Measurements from ENCODE around the gene PIGM. TPM values are rescaled to one million over a fixed set of nuclear protein-coding genes. Genes with fewer than 3 reads are reported as not detected.

The PIGM gene
- total RNA-seq, 2 experiments from 2014 or later: 3.9 to 4.0 TPM

DNA sequence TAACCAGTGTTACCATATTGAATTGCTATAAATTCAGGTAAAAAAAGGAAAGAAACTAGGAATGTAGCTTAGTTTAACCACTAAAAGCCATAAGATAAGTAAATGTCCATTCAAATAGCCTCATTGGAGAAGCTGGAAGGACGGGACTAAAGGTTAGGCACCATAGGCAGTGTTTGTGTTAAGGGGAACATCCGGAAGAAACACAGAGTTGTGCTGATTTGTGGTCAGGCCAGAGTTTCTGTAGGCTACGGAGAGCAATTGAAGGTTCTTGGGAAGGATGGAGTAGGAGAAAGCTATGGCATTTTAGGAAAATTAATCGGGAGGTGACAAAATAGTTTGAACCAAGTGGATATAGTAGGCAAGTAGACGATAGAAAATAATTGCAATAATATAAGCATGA is 39.5 kb upstream of the PIGM start:
- Mint-ChIP-seq H3K4me1 (ENCODE audit: low read depth) (peaks cover 17% of the 10 kb centered on the region), H3K36me3 (ENCODE audit: low read depth) (no peaks in the 10 kb centered on the region), H3K9me3 (no peaks in the 10 kb centered on the region), H3K27ac (no peak overlapping the region), H3K4me3 (no peak overlapping the region), H3K27me3 (peaks cover 28% of the 10 kb centered on the region)
- ATAC-seq (no peak), DNase-seq (no peak)
- TF ChIP-seq, protein P1, sequence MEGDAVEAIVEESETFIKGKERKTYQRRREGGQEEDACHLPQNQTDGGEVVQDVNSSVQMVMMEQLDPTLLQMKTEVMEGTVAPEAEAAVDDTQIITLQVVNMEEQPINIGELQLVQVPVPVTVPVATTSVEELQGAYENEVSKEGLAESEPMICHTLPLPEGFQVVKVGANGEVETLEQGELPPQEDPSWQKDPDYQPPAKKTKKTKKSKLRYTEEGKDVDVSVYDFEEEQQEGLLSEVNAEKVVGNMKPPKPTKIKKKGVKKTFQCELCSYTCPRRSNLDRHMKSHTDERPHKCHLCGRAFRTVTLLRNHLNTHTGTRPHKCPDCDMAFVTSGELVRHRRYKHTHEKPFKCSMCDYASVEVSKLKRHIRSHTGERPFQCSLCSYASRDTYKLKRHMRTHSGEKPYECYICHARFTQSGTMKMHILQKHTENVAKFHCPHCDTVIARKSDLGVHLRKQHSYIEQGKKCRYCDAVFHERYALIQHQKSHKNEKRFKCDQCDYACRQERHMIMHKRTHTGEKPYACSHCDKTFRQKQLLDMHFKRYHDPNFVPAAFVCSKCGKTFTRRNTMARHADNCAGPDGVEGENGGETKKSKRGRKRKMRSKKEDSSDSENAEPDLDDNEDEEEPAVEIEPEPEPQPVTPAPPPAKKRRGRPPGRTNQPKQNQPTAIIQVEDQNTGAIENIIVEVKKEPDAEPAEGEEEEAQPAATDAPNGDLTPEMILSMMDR (IDR thresholded peaks at IDR 0.05): no peak
- ChIA-PET POLR2A (no interaction called here), CTCF (interaction anchor here (1.1 to 33.7 kb wide), 5 partner anchors 13 to 305 kb away, joined by 3 to 693 read pairs (median 6); partner anchors contain the start of gene KCNJ9)
- intact Hi-C loops (cut with micrococcal nuclease): no loop called here

DNA sequence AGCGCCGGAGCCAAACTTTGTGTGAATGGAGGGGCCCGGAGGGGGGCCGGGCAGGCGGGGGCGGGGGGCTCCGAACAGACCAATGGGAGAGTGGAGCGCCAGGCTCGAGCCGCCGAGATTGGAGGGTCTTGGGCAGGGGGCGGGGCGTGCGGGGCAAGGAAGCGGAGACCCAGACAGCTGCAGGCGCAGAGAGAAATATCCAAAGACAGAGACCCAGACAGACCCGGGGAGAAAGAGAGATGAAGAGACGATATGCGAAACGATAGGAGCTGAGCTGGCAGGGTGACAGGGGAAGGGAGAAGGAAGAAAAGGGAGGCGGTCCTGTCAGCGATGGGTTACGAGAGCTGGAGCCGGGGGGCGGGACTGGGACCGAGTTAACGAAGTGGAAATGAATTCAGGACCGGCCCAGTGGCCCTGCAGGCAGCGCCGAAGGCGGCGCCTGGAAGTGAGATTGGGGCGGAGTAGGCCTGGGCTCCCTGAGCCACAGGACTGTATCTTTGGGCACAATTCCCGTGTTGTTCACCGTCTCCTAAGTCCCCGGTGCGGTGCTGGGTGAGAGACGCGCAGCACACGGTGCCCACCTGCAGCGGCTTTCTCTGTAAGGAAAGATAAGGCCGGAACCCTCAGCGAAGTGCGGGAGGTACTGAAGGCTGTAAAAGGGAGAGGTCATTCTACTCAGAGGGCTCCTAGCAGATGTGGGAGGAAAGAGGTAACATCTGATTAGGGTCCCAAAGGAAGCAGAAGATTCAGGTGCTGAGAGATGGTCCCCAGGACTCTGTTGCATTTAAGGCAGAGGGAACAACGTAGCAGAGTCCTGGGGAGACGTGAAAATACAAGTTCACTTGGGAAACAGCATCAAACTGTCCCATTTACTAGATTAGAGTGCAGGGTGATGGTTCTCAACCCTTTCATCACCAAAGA is 38.7 kb upstream of the PIGM start:
- TF ChIP-seq, protein P1 (IDR thresholded peaks at IDR 0.05): no peak
- POLR2A ChIA-PET: interaction anchor here (0.8 kb wide), 1 partner anchor 24 kb away, joined by 3 read pairs; no protein-coding TSS in a partner anchor
- CTCF ChIA-PET: interaction anchor here (1.0 to 33.7 kb wide), 6 partner anchors 8 to 306 kb away, joined by 3 to 693 read pairs (median 6); partner anchors contain the start of gene KCNJ9
- Mint-ChIP-seq H3K4me3 (peak overlapping the region; percentile 80), H3K4me1 (ENCODE audit: low read depth) (peaks cover 17% of the 10 kb centered on the region), H3K27ac (no peak overlapping the region), H3K36me3 (ENCODE audit: low read depth) (no peaks in the 10 kb centered on the region), H3K27me3 (peaks cover 26% of the 10 kb centered on the region), H3K9me3 (no peaks in the 10 kb centered on the region)
- DNase-seq (peak; percentile 78), ATAC-seq (peak; percentile 90)
- intact Hi-C loops (cut with micrococcal nuclease): no loop called here

DNA sequence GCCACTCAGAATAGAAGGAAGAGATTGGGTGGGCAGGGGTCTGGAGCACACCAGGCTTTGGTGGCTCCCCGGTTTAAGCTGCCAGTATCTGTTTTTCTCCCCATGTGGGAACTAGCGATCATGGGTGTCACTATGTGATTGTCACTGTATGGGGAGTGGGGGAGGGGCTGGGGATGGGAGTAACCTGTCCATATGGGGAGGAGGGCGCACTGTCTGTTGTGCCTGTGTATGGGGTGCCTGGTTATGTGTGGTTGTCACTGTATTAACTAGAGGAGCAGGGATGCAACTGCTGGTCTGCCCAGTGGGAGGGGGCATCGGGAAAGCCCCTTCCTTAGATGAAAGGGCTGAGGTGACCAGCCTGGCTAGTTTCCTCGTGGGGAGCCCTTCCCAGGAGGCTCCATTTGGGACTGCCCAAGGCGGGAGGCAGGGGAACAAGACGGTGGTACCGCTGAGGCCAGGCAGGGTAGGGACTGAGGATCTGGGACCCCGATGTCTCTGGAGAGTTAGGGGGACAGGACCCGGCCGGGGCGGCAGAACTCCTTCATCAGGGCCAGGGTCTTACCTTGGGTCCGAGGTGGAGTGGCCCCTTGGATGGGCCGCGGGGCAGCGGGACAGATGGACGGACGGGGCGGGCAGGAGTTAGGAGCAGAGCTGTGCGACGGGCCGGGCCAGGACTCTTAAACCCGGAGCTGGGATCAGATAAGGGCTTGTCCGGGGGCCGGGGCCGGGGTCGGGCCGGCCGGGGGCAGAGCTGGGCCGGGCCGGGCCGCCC is 37.9 kb upstream of the PIGM start, which contains the start of gene KCNJ10:
TSS of gene KCNJ10 (minus strand) at position 701 of the 772 bp plus-strand sequence. CDS start 27,628 bp downstream, outside the sequence.
- DNase-seq: no peak
- no peaks in the 10 kb centered on the region for H3K36me3 Mint-ChIP-seq (ENCODE audit: low read depth)
- peaks cover 26% of the 10 kb centered on the region for H3K27me3 Mint-ChIP-seq
- peaks cover 17% of the 10 kb centered on the region for H3K4me1 Mint-ChIP-seq (ENCODE audit: low read depth)
- H3K27ac Mint-ChIP-seq: no peak within 1 kb of the TSS
- ATAC-seq: no peak
- peak within 1 kb of the TSS; percentile 80 for H3K4me3 Mint-ChIP-seq
- POLR2A ChIA-PET: interaction anchor here (0.8 kb wide), 1 partner anchor 23 kb away, joined by 3 read pairs; no protein-coding TSS in a partner anchor
- intact Hi-C loops (cut with micrococcal nuclease): no loop called here
- CTCF ChIA-PET: interaction anchor here (1.0 to 33.7 kb wide), 7 partner anchors 8 to 222 kb away, joined by 3 to 693 read pairs (median 7); partner anchors contain the start of genes KCNJ9 and SLAMF9
- TF ChIP-seq, protein P1 (IDR thresholded peaks at IDR 0.05): no peak
- no peaks in the 10 kb centered on the region for H3K9me3 Mint-ChIP-seq

DNA sequence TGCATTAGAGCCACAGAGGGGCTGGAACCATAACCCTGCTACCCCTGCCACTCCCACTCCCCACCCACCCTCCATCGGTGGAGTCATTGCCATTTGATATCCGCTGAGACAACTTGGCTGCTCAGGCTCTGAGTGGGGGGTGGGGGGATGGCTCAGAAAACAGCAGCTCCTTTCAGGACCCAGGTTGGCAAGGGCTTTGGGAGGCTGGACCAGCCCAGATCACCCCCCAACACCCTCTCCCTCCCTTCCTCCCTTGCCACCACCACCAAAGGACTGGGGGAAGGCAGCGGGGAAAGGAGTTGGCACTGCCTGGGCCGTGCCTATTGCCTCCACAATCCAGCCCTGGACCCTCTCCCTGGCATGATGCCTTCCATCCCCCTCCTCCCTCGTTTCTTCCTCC is 36.4 kb upstream of the PIGM start:
- Mint-ChIP-seq H3K36me3 (ENCODE audit: low read depth) (no peaks in the 10 kb centered on the region), H3K4me3 (no peak overlapping the region), H3K27ac (no peak overlapping the region), H3K9me3 (no peaks in the 10 kb centered on the region), H3K4me1 (ENCODE audit: low read depth) (peaks cover 17% of the 10 kb centered on the region), H3K27me3 (peaks cover 24% of the 10 kb centered on the region)
- DNase-seq: no peak
- CTCF ChIA-PET: interaction anchor here (1.7 to 33.7 kb wide), 4 partner anchors 10 to 115 kb away, joined by 3 to 693 read pairs (median 60); partner anchors contain the start of genes KCNJ9 and SLAMF9
- ATAC-seq: no peak
- intact Hi-C loops (cut with micrococcal nuclease): no loop called here
- TF ChIP-seq, protein P1 (IDR thresholded peaks at IDR 0.05): no peak
- POLR2A ChIA-PET: interaction anchor here (0.5 to 1.0 kb wide), 3 partner anchors 48 to 182 kb away, joined by 3 read pairs; no protein-coding TSS in a partner anchor
